C4-2B (cell line): ENCODE data around the gene TMEM150B.

Experiments used
- H3K27ac ChIP-seq: fragments of 450-650 bp; 2 replicates; pipeline ENCODE4 v1.5.1; 2017
- CTCF ChIP-seq: fragments of 450-650 bp; conservative IDR thresholded peaks from 2 replicates; pipeline ENCODE4 v1.5.1; 2017; ENCODE audit warnings: mild to moderate bottlenecking
- ZFX ChIP-seq: fragments of 450-650 bp; IDR thresholded peaks from 2 replicates; pipeline ENCODE4 v1.6.1; 2017

TMEM150B gene

GRCh38 chr19:55322204-55322885, 2.8 kb downstream of the TMEM150B start:
- no peak overlapping the region for H3K27ac ChIP-seq
- TF ChIP-seq CTCF: no peak
- no peak for TF ChIP-seq ZFX

GRCh38 chr19:55321466-55322137, 3.5 kb downstream of the TMEM150B start:
- no peak overlapping the region for H3K27ac ChIP-seq
- TF ChIP-seq ZFX (no peak), CTCF (no peak)

GRCh38 chr19:55320844-55321419, 4.2 kb downstream of the TMEM150B start:
- no peak overlapping the region for H3K27ac ChIP-seq
- TF ChIP-seq ZFX (no peak), CTCF (no peak)

GRCh38 chr19:55319785-55320184, 5.4 kb downstream of the TMEM150B start:
- no peak overlapping the region for H3K27ac ChIP-seq
- TF ChIP-seq ZFX (no peak), CTCF (no peak)

DNA sequence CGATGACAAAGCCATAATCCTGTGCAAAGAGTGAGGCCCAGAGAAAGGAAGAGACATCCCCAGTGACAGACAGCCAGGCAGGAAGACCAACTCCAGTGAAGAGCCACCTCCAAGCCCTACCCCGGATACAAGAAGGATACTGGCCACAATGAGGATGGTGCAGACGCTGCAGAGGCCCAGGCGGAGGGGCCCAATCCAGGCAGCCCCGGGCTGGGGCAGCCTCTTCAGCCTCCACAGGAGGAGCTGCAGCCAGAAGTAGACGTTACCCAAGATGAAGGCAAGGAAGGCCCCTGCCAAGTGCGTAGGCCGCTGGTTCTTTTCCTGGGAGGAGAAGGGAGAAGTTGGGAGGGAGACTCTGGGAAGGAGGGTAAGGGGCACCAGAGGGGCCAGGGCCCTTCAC, 8.5 kb downstream of the TMEM150B start:
- no peak for TF ChIP-seq CTCF
- no peak overlapping the region for H3K27ac ChIP-seq

DNA sequence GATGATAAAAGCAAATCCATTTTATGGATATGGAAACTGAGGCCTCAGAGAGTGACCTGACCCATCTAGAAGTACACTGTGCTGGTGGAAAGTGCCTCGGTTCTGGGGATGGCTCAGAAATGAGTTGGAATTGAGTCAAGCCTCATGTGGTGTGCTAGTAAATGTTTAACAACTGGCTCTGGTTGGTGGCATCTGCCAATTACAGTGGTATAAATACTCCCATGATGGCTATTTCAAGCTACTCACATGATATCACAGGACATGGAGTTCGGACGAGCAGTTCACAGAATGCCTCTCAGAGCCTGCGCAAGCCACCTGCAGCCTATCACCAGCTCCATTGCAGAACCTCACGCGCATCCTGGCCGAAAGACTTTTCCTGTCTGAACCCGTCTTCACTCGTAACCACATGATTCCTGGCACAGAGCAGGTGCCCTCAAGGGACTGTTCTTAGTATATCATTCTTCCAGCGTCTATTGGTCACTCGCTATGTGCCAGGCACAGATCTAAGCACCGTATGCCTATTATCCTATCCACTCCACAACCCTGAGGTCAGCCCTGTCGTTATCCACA, 9.1 kb downstream of the TMEM150B start:
- no peak for TF ChIP-seq CTCF
- TF ChIP-seq ZFX: no peak

DNA sequence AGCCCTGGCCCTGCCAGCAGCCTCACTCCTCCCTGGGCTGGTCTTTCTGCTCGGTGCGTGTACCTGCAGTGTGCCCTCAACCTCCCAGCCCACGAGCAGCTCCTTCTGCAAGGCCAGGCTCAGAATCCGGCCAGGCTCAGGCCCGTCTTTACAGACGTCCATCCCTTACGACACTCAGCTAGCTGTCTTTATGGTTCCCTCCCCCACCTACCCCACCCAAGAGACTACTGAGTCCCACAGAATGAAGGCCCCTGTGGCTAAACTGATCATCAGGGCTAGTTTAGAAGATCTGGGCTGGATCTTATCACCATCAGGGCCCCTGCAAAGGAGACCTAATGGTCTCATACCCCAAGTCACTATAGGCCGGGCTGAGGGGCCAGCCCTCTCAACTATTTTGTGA, 10.7 kb downstream of the TMEM150B start:
- TF ChIP-seq ZFX: no peak
- TF ChIP-seq CTCF: no peak
- no peak overlapping the region for H3K27ac ChIP-seq

More for the DNA sequence above, 9.1 kb downstream of the TMEM150B start:
- no peak overlapping the region for H3K27ac ChIP-seq
